HG03565 (cell line): ENCODE data around the gene CBX6.

Experiments used
- ATAC-seq: cut with Tn5 transposase; IDR thresholded peaks from one replicate; pipeline ENCODE4 v1.9.1; 2021; ENCODE audit warnings: mild to moderate bottlenecking, moderate library complexity; ENCODE audit not compliant: unreplicated experiment

Gene CBX6

DNA sequence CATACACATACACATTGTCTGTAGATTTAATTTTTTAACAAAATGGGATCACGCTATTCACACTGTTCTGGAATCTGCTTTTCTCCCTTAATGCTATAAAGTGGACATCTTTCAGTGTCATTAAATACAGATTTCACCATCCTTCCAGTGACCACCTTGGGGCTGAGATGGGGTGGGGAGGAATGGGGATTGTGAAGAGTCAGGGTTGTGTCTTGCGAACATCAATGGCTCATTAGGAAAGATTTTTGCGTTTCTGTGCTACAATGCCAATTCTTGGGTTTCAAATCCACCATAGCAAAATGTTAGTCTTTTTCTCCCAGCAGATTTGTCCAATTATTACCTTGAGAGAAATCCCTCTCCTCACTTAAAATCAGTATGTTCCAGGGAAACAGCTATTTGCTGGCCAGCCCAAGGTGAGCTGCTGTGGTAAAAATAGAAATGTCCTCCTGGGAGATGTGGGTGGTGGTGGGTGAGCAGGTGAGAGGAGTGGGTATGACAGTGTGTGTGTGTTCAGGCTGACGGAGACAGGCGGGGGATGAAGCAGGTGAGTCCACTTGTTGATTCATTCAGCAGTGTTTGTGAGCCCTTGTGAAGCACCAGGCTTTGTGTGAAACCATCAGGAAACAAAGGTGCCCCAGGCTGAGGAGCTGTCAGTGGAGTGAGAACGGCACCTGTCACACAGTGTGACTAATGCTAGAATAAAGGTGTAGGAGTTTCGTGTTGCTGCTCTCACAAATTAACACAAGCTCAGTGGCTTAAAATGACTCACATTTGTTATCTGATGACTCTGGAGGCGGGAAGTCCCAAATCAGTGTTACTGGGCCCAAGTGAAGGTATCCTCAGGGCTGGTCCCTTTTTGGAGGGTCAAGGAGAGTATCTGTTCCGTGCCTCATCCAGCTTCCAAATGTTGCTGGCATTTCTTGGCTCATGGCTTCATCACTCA lies 1.7 kb upstream of the CBX6 start:
- ATAC-seq = peak; percentile 32

DNA sequence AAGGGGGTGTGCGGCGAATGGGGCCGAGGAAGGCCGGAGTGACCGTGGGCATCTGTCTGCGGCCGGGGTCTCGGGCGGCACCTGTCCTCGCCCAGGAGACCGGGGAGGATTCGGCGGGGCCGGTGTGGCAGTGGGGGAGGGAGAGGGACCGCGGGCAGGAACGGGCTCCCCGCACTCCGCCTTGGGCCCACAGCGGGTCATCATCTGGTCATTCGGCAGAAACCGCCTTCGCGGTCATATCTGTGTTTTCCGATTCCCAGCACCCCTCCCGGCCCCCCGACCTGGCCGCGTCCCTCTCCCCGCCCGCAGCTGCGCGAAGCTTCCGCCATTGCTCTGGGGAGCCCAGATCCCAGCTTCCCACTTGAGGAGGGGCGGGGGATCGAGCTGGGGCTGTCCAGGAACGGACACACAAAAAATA lies 824 bp upstream of the CBX6 start:
- no peak for ATAC-seq

DNA sequence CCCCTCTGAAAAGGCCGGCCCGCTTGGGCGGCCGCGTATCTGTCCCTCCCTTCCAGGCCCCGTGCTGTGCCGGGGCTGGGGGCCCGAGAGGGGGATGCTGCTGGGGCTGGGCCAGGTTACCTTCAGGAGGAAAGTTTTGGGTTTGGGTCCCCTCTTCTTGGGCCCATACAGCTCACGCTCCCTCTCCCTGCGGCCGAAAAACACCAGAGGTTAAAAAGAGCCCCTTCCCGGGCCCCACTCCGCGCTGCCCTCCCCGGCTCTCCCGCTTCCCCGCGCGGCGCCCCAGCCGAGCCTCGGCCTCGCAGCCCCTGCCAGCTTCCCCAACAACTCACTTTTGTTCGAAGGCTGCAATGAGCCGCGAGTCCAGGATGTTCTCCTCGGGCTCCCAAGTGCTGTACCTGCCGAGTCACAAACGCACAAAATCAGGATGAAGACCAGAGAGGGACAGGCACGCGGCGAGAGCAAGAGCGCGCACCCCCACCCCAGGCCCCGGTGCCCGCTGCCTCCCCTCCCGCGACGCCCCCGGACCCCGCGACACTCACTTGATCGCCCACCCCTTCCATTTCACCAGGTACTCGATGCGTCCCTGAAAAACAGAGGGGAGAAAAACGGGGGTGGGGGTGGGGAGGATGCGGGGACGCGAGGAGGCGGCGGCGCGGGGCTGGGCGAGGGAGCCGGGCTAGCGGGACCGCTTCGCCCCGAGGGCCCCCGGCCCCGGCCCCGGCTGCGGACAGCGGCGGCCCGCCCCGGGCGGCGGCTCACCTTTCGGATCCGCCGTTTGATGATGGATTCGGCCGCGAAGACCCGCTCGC lies 450 bp downstream of the CBX6 start:
- no peak for ATAC-seq

DNA sequence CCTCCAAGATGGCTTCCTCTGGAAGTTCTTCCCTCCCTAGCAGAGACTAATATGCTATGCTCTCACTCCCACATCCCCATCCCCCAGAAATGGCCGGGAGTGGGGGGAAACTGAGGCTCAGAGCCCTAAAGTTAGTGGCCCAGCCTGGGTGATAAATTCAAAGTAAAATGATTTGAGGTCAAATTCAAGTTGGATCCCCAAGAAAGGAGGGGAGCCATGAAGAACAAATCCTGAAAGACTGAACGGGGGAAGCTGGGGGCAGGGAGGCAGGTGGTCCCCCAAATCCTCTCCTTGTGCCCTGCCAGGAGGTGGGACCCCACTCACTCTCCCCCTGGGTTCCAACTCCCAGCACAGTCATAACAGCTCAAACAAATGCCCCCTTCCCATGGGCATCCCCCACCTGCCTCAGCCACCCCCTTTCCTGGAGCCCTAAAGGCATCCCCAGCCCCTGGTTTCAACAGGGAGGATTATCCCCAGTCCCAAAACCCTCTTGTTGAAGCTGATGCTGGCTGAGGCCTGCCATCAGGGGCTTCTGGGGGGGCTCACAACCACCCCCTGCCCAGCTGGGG lies 1.1 kb downstream of the CBX6 start:
- no peak for ATAC-seq

DNA sequence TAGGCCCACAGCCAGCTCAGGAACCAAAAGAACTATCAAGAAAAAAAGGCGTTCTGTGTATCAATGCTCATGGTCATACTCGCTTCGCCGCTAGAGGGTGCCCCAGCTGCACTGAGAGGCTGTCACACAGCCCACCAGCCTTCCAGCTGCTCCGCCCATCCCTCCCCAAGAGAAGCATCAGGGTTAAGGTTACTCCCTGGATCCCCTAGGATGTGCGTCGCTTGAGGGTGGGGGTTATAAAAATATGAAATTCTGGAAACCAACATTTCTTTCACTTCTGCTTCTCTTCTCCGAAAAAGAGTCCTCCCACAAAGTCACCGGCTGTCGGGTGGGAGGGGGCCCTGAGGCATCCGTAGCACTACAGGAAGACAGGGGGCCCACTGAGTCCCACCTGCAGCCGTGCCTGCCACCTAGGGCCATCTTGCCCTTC lies 1.7 kb downstream of the CBX6 start:
- peak; percentile 27 for ATAC-seq

DNA sequence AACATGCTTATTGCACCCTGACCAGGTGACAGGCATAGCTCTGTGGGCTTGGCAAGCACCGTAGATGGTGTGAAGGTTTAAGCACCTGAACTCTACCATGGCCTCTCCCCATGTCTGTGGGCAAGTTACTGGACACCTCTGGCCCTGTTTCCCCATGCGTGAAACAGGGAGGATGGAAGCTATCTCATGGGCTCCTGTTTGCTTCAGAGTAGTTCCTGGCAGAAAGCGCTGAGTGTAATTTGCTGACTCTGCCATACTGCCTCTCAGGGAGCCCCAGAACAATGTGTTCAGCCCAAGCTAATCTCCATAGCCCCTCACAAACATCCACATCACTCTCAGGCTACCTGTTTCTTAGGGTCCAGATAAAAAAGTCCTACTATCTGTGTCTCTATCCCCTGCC lies 2.4 kb downstream of the CBX6 start:
- no peak for ATAC-seq

DNA sequence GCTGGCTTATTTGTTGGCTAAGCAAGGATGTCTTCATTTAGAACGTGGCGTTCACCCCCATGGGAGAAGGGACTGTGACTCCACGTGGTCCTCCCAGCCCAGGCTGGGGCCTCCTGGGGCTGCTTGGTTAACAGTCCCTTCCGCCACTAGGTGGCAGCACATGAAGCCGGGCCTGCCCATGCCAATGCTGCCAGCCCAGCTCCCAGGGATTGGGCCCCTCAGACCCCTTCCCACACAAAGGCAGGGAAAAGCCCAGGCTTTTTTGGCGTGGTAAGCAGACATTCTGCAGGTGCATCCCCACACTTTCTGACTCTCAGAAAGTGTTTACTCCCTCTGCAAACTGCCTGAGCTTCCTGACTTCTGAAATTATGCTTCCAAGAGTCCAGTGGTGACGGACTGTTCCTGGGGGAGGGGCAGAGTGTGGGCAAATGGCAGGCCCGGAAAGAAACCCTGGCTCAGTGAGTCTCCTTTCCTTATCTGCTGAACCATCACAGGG lies 3.1 kb downstream of the CBX6 start:
- no peak for ATAC-seq

DNA sequence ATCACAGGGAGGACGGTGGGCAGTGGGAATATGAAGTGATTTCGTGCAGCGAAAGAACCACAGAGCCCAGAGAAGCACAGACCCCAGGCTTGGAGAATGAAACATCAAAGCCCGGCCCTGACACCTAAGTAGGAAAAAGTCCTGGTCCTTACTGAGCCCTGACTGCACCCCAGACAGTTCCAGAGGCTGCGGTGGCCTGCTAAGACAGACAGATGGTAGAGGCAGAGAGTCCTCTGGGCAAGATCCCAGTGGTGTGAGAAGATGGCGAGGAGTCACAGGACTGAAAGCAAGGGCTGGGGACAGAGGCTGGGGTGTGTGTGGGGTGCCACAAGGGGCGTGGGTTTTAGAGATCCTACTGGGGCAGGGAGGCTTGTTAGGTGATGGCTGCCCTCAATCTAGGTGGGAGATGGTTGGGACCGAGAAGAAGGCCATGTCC lies 3.7 kb downstream of the CBX6 start:
- no peak for ATAC-seq

DNA sequence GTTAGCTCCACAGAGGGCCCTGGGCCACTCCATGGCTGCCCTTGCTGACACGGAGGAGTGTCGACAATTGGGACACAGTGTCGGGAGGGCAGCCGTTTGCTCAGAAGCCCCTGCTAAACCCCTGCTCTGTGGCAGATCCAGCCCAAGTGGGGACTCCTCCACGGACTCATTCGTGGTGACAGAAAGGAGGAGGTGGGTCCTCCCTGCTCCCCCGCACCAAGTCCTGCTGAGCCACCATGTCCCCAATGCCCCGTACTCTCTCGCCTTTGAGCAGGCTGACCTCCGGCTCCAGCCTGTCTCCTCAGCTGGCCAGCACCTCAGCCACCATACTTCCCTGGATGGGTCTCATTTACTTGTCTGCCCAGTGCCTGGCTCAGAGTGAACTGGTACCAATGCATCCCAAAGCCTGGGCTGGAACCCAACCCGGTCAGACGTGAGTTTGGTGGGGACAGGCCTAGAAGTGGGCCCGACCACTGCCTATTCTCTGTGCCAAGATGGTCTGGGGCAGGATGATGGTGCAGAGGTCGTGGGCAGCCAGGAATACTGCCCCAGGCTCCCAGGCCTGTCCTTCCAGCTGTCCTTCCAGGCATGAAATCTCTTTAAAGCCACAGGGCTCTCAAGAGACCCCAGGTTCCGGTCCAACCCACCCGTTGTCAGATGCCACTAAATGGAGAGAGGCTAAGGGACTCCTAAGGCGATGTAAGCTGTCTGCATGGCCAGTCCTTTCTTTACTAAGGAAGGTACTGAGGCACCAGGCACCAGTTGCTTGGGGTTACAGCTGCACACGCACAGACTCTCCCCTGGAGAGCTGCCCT lies 4.3 kb downstream of the CBX6 start:
- no peak for ATAC-seq

DNA sequence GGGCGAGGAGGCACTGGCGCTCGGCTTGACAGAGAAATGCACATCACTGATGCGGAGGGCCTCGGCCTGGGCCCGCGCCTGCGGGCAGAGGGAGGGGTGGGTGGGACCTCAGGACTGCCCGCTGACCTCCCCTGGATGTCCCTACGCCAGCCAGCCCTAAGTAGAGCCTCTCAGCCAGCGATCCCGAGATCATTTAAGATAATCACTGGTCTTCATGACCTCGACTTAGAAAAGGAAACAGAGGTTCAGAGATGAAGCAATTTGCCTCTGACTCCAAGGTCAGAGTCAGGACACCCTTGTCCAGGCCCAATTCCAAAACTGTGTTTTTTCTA lies 4.9 kb downstream of the CBX6 start:
- no peak for ATAC-seq

DNA sequence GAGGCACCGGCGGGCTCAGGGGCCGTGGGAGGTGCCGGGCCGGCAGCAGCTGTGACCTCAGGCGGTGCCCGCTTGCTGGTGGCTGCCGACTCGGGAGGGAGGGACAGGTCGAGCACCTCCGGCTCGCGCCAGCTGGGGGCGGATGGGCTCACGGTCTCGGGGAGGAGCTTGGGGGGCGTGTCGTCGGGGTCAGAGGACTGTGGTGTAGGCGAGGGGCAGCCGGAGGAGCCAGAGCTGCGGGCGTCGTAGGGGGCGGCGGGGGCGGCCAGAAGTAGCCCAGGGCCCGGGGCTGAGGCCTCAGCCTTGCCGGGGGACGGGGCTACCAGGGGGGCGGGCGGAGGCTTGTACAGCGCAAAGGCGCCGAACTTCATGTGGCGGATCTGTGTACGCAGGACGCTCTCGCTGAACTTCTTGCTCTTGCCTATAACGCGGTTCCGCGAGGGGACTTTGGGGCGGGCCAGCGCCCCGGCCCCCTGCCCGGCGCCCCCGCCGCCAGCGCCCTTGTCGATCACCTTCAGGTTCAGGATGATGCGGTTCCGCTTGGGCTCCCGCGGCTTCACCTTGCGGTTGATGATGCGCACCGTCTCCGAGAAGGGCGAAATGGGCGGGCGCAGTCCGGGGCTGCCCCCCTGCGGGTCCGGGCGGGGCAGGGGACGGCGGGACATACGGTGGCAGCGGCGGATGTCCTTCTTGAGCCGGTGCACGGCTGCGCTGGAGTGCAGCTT lies 5.5 kb downstream of the CBX6 start:
- no peak for ATAC-seq

DNA sequence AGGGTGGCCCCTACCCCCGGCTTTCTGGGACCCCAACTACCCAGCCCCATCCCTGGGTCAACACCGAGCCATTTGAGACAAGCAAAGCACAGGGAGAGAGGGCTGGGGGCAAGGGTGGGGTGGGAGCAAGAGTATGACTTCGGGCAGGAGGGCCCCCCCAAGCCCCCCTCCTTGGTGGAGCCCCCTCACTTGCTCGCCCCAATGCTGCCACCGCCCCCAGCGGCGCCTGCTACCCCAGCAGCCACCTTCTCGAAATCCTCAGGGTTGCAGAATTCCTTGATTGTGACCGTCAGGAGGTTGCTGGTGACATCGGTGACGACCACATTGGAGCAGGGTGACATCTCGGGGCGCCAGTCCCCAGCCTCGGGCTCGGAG lies 6.0 kb downstream of the CBX6 start:
- no peak for ATAC-seq

DNA sequence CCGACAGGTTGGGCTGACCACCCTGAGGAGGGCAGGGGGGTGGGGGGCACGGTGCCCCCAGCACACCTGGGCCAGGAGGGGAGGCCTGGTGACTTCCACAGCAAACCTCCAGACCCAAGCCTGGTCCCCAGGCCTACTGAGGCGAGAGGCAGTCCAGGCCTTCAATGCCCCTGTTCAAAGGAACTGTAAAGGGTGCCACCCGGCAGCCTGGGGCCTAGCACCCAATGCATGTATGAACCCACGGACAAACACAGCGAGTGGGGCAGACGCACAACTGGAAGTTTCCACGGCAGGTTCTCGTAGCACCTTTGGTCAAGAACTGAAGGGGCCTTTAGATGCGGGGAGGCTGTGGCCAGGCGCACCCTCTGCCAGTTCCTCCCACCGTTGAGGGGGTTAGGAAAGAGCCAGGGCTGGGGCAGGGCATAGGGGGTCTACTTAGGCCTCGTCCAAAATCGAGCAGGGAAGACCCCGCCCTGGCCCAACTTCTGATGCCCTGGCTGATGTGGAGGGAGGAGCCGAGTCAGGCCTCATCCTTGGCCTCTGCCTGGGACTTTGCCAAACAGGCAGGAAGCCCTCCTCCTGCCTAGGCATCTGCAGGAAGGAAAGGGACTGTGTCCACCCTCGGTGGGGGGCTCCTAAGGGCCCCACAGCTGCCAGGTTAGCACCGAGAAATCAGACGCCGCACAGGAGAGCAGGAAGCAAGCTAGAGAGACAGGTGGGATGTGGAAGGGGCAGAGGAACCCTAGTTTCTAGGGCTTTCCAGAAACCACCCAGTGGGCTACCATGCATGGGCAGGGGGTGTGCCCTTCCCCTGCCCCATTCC lies 6.6 kb downstream of the CBX6 start:
- ATAC-seq = no peak

DNA sequence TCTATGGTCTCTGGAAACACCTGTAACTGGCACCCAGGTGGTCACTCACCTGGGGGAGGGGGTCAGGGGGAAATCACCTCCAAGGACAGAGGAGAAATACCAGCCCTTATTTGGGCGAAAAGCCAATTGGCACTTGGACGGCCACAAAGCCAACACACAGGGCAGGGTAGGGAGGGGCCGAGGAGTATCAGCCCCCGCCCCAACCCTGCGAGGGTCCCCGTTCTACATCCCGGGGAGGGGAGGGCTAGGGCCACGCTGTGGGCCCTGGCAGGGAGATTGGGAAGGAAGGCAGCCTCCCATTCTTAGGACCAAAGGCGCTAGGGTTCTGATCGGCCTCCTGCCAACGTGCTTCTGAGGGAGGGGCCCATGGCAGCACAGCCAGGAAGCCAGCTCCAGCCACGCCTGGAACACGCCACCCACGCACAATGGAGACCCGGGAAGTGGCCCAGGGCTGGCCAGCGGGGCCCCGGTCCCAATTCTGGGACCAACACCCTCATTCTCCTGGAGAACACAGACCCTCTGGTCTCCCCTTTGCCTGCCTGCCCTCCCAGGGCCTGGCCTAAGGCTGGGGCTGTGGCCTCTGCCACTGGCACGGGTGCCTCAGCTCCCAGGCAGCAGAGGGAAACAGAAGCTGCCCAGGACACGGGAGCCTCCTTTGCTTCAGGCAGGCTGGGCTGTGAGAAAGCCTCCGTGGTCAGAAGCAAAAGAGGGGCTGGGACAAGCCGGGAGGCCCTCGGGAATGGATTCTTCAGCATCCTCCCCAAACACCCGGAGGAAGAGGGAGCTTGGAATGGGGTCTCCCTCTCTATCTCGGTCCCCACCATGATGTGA lies 7.4 kb downstream of the CBX6 start:
- ATAC-seq = no peak

DNA sequence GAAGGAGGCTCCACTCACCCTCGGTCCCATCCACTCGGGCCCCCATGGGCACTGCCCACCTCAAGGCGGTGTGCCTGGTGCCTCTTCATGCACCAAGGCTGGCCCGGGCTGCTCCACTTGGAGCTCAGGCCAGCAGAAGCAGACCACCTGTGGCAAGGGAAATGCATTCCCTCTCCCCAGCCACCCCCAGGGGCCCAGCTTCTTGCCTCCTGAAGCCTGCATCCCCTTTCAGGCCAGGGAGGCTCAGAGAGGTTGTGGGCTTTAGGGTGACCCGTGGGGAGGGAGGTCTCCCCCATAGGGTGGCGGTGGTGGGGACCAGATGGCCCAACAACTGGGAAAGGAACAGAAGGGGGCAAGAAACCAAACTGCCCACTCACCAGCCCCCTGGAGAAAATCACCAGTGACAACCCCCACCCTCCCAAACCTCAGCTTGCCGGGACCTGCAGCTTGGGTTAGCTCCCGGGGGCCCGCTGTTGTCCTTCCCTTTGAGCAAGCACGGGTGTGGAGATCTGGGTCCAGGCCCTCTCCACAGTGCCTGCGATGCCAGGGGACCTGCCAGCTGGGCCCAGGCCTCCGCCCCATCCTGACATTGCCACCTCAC lies 8.4 kb downstream of the CBX6 start:
- no peak for ATAC-seq

DNA sequence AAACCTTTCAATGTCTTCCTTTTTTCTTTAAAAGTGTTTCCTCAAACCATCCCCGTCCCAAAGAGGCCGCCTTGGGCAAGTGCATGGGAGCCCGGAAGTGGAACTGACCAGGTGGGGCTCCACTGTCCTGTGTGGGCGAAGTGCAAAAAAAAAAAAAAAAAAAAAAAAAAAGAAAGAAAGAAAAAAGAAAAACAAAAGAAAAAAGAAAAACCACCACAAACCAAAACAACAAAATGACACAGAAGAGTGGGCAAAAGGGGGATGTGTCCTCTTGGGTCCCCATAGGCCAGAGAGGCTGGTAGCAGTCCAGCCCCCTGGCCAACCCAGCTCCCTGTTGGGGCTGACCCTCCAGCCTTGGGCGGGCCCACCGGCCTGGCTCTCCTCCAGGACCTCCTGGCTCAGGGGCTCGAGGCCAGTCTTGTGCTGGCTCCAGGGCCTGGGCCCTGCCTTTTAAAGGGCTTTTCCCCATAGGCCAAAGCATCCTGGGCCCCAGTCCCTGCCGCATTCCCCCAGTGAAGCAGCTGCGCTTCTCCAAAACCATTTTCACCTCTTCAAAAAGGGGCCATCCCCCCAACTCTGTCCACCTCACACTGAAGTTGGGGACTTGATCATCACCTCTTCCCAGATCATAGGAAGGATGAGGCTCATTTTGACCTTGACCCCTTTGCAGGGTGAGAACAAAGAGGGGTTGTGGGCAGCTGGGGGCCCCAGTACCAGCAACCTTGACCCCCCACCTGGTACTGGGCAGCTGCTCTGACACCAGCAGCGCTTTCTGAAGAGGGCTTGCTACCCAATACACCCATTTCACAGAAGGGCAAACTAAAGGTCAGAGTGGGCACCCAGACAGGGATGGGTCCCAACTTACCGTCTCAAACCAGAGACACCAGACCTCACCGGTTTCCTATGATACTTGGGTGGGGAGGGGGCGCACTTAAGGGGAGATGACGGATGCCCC lies 9.4 kb downstream of the CBX6 start:
- no peak for ATAC-seq

DNA sequence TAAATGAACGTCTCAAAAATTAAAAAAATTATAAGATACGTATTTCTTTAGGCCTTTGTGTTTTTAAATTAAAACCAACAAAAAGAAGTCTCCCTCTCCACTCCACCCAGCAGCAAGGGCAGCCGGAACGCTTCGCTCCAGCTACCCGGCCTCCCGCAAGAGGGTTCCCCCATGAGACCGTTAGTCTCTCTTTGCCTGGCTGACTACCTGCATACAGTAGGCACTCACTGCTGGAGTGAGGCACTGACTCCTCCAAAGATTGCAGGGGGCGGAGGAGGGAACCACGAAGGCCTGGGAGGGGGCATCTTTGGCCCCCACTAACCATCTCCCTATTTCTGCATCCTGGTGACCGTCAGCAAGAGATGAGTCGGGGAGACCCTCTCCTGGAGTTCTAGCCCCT lies 10.1 kb downstream of the CBX6 start:
- no peak for ATAC-seq
